GM12875 (cell line): Measurements from ENCODE around the gene WWOX.

Source experiments
- H3K4me3 ChIP-seq: one replicate; pipeline ENCODE4 v1.5.1; 2011; ENCODE audit warnings: low read depth, low read length, control low read depth
- CTCF ChIP-seq: IDR thresholded peaks from 2 replicates; pipeline ENCODE4 v1.5.1; 2011; ENCODE audit warnings: low read depth, mild to moderate bottlenecking, control low read depth, inconsistent platforms, low read length, moderate library complexity, borderline replicate concordance; ENCODE audit not compliant: insufficient read depth

WWOX gene

GRCh38 chr16:79069633-79070032, 970.2 kb downstream of the WWOX start:
- H3K4me3 ChIP-seq, result no peak overlapping the region
- TF ChIP-seq CTCF, result no peak

- no peak for TF ChIP-seq CTCF
Measured at GRCh38 chr16:79071424-79071823, 972.0 kb downstream of the WWOX start.

DNA sequence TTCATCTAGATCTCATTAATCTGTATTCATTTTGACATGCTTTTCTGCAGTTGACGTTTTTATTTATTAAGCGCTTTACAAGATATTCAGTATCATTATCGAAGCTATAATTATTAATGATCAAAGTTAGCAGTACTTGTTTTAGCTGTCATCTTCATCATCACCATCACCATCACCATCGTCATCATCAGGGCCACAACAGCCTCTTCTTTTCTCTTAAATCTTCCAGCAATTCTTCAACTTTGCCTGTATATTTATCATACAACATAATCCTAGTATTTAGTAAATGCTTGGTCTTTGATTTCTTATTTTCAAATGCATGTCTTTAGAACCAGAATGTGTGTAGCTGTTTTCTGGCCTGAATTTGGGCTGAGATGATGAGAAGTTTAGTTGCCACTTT, 973.1 kb downstream of the WWOX start:
- no peak for TF ChIP-seq CTCF
- H3K4me3 ChIP-seq, result no peak overlapping the region

More at GRCh38 chr16:79071424-79071823, 972.0 kb downstream of the WWOX start:
- H3K4me3 ChIP-seq, result no peak overlapping the region

GRCh38 chr16:79073566-79073965, 974.1 kb downstream of the WWOX start:
- TF ChIP-seq CTCF, result no peak
- H3K4me3 ChIP-seq, result no peak overlapping the region

DNA sequence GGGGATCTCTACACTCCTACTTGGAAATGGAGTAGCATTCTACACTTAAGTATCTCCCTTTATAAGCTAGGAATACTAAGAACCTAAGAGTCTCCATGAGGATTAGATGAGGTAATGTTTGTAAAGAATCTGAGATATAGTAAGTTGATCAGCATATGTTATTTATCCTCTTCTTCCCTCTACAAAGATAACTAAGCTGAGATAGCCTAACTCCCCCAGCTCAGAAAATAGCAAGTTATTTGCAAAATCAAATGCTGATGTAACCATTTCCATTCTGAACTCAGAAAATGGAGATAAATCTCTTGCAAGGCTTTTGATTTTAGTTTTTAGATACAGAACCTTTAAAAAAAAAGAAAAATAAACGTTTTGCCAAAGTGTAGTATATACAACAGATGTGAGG, 975.1 kb downstream of the WWOX start:
- TF ChIP-seq CTCF, result no peak
- H3K4me3 ChIP-seq, result no peak overlapping the region

GRCh38 chr16:79074951-79075350, 975.5 kb downstream of the WWOX start:
- no peak for TF ChIP-seq CTCF
- no peak overlapping the region for H3K4me3 ChIP-seq

GRCh38 chr16:79076047-79076767, 976.8 kb downstream of the WWOX start:
- H3K4me3 ChIP-seq, result no peak overlapping the region
- TF ChIP-seq CTCF, result no peak
